K562 (cell line): ENCODE data around the gene COMP. TPM values are rescaled to one million over a fixed set of nuclear protein-coding genes. Genes with fewer than 3 reads are reported as not detected.

Experiments used
- CHD1 ChIP-seq: fragments of 200-600 bp; sonication (generic); IDR thresholded peaks from one replicate; pipeline ENCODE4 v1.6.1; 2012; ENCODE audit warnings: mild to moderate bottlenecking, moderate library complexity, low read length, inconsistent platforms
- IRF1 ChIP-seq: sonication (generic); formaldehyde crosslinking; IDR thresholded peaks from 2 replicates; pipeline ENCODE4 v1.8.0; 2022; ENCODE audit warnings: missing genetic modification reagents, mild to moderate bottlenecking, borderline replicate concordance
- KDM2B ChIP-seq: fragments of 250-450 bp; sonication (Bioruptor Pico); IDR thresholded peaks from 2 replicates; pipeline ENCODE4 v1.8.0; 2021; ENCODE audit warnings: mild to moderate bottlenecking, moderate library complexity
- MAZ ChIP-seq, 2 experiments: fragments of 450-650 bp in 1 of 2; sonication (generic) in 1 of 2; formaldehyde crosslinking; IDR thresholded peaks in 1 of 2; conservative IDR thresholded peaks in 1 of 2; 2 replicates each; pipeline versions ENCODE4 v1.4.0 to v1.5.0; 2020; ENCODE audit warnings: mild to moderate bottlenecking in 1 of 2, missing genetic modification reagents in 1 of 2
- PCBP2 ChIP-seq: fragments of 200-400 bp; formaldehyde crosslinking; IDR thresholded peaks from 2 replicates; pipeline ENCODE4 v1.6.1; 2018; ENCODE audit warnings: low read length, low read depth, mild to moderate bottlenecking, moderate library complexity; ENCODE audit not compliant: poor library complexity, severe bottlenecking
- POLR2B ChIP-seq: fragments of 450-650 bp; IDR thresholded peaks from 2 replicates; pipeline ENCODE4 v1.6.1; 2018; ENCODE audit warnings: low read depth; ENCODE audit not compliant: partially characterized antibody
- RBM34 ChIP-seq: fragments of 200-400 bp; formaldehyde crosslinking; IDR thresholded peaks from 2 replicates; pipeline ENCODE4 v1.6.1; 2018; ENCODE audit warnings: low read length, borderline replicate concordance; ENCODE audit not compliant: insufficient read depth
- RHOXF2B ChIP-seq: fragments of 250-450 bp; sonication (Bioruptor Pico); conservative IDR thresholded peaks from 2 replicates; pipeline ENCODE4 v1.5.1; 2021
- SAP30 ChIP-seq: fragments of 200-600 bp; sonication (generic); IDR thresholded peaks from 2 replicates; pipeline ENCODE4 v1.6.1; 2012; ENCODE audit warnings: borderline replicate concordance, low read depth, mild to moderate bottlenecking, moderate library complexity, low read length, control low read depth, inconsistent platforms; ENCODE audit not compliant: insufficient read depth, poor library complexity, severe bottlenecking
- SMAD3 ChIP-seq: fragments of 450-650 bp; formaldehyde crosslinking; conservative IDR thresholded peaks from 2 replicates; pipeline ENCODE4 v1.4.0; 2020; ENCODE audit warnings: mild to moderate bottlenecking
- SMAD4 ChIP-seq: fragments of 250-450 bp; sonication (Bioruptor Pico); conservative IDR thresholded peaks from 2 replicates; pipeline ENCODE4 v1.8.0; 2021; ENCODE audit warnings: inconsistent platforms, mild to moderate bottlenecking, moderate library complexity
- SRSF3 ChIP-seq: fragments of 200-400 bp; formaldehyde crosslinking; IDR thresholded peaks from 2 replicates; pipeline ENCODE4 v1.6.1; 2016; ENCODE audit warnings: mild to moderate bottlenecking, low read length, moderate library complexity; ENCODE audit not compliant: insufficient read depth
- TBL1XR1 ChIP-seq, 2 experiments: IDR thresholded peaks; 2 replicates each; pipeline ENCODE4 v1.6.1; 2012; ENCODE audit warnings: improper control_type of control experiment in 2 of 2, low read length in 2 of 2, mild to moderate bottlenecking in 1 of 2
- TFAM ChIP-seq: fragments of 250-450 bp; sonication (Bioruptor Pico); conservative IDR thresholded peaks from 2 replicates; pipeline ENCODE4 v1.5.0; 2021; ENCODE audit warnings: mild to moderate bottlenecking, moderate library complexity
- TSC22D4 ChIP-seq: fragments of 450-650 bp; IDR thresholded peaks from 2 replicates; pipeline ENCODE4 v1.6.1; 2016; ENCODE audit warnings: missing genetic modification characterization, missing biosample characterization, control low read depth
- ZNF280B ChIP-seq: fragments of 250-450 bp; sonication (Bioruptor Pico); IDR thresholded peaks from 2 replicates; pipeline ENCODE4 v1.5.1; 2021; ENCODE audit warnings: mild to moderate bottlenecking
- ZNF589 ChIP-seq: fragments of 200-800 bp; sonication (Bioruptor generic); IDR thresholded peaks from 2 replicates; pipeline ENCODE4 v1.6.1; 2016; ENCODE audit warnings: low read depth, missing genetic modification characterization, missing compliant biosample characterization
- ZNF592 ChIP-seq: fragments of 450-650 bp; IDR thresholded peaks from 2 replicates; pipeline ENCODE4 v1.6.1; 2017; ENCODE audit warnings: antibody characterized with exemption, mild to moderate bottlenecking
- ZNF780A ChIP-seq: fragments of 250-450 bp; sonication (Bioruptor Pico); IDR thresholded peaks from 2 replicates; pipeline ENCODE4 v1.5.0; 2021; ENCODE audit warnings: mild to moderate bottlenecking
- polyA plus RNA-seq, 8 experiments: library from polyadenylated mRNA; depleted of rRNA in 4 of 8; stranded (reverse) in 5 of 8; unstranded in 3 of 8; fragments of >200 nt; fragmentation: Nextera tagmentation in 2 of 8; fragmentation: Illumina TruSeq in 1 of 8; extraction: Ambion mirVana in 2 of 8; extraction: Trizol in 1 of 8; gene quantifications; 2 replicates each; pipeline versions ENCODE4 v1.2.1 to v1.2.3, GENCODE V29; 2011 to 2014; ENCODE audit warnings: inconsistent platforms in 1 of 8, missing spikeins in 1 of 8
- total RNA-seq, 7 experiments: library from RNA; depleted of rRNA in 6 of 7; stranded (reverse); fragments of >200 nt in 6 of 7; fragmentation: Illumina TruSeq in 2 of 7; extraction: Trizol in 2 of 7; gene quantifications; 2 replicates each; pipeline versions ENCODE4 v1.2.1 to v1.2.3, GENCODE V29; 2011 to 2021; ENCODE audit warnings: low replicate concordance in 1 of 7

COMP gene
- total and polyA plus RNA-seq, 9 of the 15 experiments (the other 6 are each of a cell fraction or from before 2014, with no cell fraction given), result 0.07 TPM; not detected in 8

- TF ChIP-seq ZNF592 (no peak), KDM2B (no peak), TBL1XR1 (IDR thresholded peaks at IDR 0.05; ENCODE audit: low read length in 2 of 2) (peak in 1 of 2 experiments; percentile 73; a peak in 2 of 4 replicates), SMAD4 (peak; percentile 94), SMAD3 (no peak), TSC22D4 (no peak), RHOXF2B (CRISPR knock-in tag) (no peak), MAZ (CRISPR knock-in tag; conservative IDR thresholded peaks at IDR 0.05 in 1 of 2, IDR thresholded peaks at IDR 0.05 in 1 of 2) (peak; percentile 68 to 89), RBM34 (no peak), ZNF280B (CRISPR knock-in tag) (no peak), POLR2B (no peak), TFAM (CRISPR knock-in tag) (no peak), IRF1 (CRISPR knock-in tag) (no peak), SAP30 (no peak), ZNF589 (CRISPR knock-in tag) (no peak), ZNF780A (CRISPR knock-in tag) (no peak), CHD1 (no peak), PCBP2 (no peak), SRSF3 (no peak)
These were observed 48.0 kb downstream of the COMP start (continued) for GRCh38 chr19:18742838-18743783.
